H1 (cell line): Measurements from ENCODE around the gene VEGFC. TPM values are rescaled to one million over a fixed set of nuclear protein-coding genes. Genes with fewer than 3 reads are reported as not detected.

Experiments used
- CTCF ChIA-PET: fragments of 300-600 bp; sonication (Branson Sonifier 250); formaldehyde crosslinking; loops from one replicate; lab custom pipeline; 2021; ENCODE audit not compliant: partially characterized antibody; lab: Charles Lee
- POLR2A ChIA-PET: fragments of 300-600 bp; sonication (Branson Sonifier 250); formaldehyde crosslinking; loops from one replicate; lab custom pipeline; 2021; ENCODE audit warnings: inconsistent platforms; ENCODE audit not compliant: partially characterized antibody; lab: Charles Lee
- DNase-seq, 2 experiments: peaks; one replicate each; pipeline versions ENCODE4 v3.0.0 to v3.0.0-alpha.2; 2010 to 2022; ENCODE audit warnings: low spot score in 2 of 2, low read depth in 1 of 2, mixed read lengths in 1 of 2
- FAIRE-seq: peaks from 2 replicates; lab custom pipeline; 2011; peaks lifted over from hg19 to GRCh38; lab: Jason Lieb, UNC
- H2AFZ ChIP-seq: 2 replicates; pipeline ENCODE4 v1.8.1; 2012; ENCODE audit warnings: low read length, inconsistent platforms
- H2AK5ac ChIP-seq: 2 replicates; pipeline ENCODE4 v1.6.1; 2013; ENCODE audit warnings: low read depth, low read length
- H2BK120ac ChIP-seq: replicated peaks from 2 replicates; pipeline ENCODE3; 2013; ENCODE audit warnings: low read depth, low read length, inconsistent platforms
- H2BK12ac ChIP-seq: 2 replicates; pipeline ENCODE4 v1.6.1; 2013; ENCODE audit warnings: low read depth, low read length
- H2BK15ac ChIP-seq: 2 replicates; pipeline ENCODE4 v1.6.1; 2013; ENCODE audit warnings: low read length
- H2BK20ac ChIP-seq: 2 replicates; pipeline ENCODE4 v1.6.1; 2013; ENCODE audit warnings: low read length
- H2BK5ac ChIP-seq: 2 replicates; pipeline ENCODE4 v1.6.1; 2013; ENCODE audit warnings: low read depth, low read length
- H3K14ac ChIP-seq: 2 replicates; pipeline ENCODE4 v1.6.1; 2013; ENCODE audit warnings: inconsistent platforms; ENCODE audit not compliant: insufficient read length
- H3K18ac ChIP-seq: 2 replicates; pipeline ENCODE4 v1.6.1; 2013; ENCODE audit warnings: low read length; ENCODE audit errors: extremely low read depth
- H3K23ac ChIP-seq: 2 replicates; pipeline ENCODE4 v1.6.1; 2013; ENCODE audit warnings: inconsistent platforms; ENCODE audit not compliant: insufficient read length
- H3K23me2 ChIP-seq: 2 replicates; pipeline ENCODE4 v1.6.1; 2013; ENCODE audit warnings: low read depth, low read length
- H3K27ac ChIP-seq: 2 replicates; pipeline ENCODE4 v1.6.1; 2011; ENCODE audit warnings: low read depth, low read length, inconsistent platforms
- H3K27me3 ChIP-seq, 4 experiments: replicated peaks in 1 of 4; 1 replicate in 1 of 4; 2 replicates in 3 of 4; pipeline versions ENCODE4 v1.6.1 to v1.8.1; 2011 to 2013; ENCODE audit warnings: low read length in 3 of 4, mild to moderate bottlenecking in 3 of 4, inconsistent platforms in 2 of 4, mixed read lengths in 2 of 4, moderate library complexity in 1 of 4; ENCODE audit not compliant: control insufficient read depth in 3 of 4, insufficient read depth in 3 of 4; ENCODE audit errors: extremely low read depth in 1 of 4
- H3K36me3 ChIP-seq, 4 experiments: 2 replicates each; pipeline versions ENCODE4 v1.6.1 to v1.8.1; 2011 to 2013; ENCODE audit warnings: mild to moderate bottlenecking in 4 of 4, low read length in 3 of 4, moderate library complexity in 2 of 4, control low read depth in 1 of 4, inconsistent platforms in 1 of 4; ENCODE audit not compliant: insufficient read depth in 4 of 4, control insufficient read depth in 2 of 4
- H3K4ac ChIP-seq: replicated peaks from 2 replicates; pipeline ENCODE3; 2013; ENCODE audit warnings: low read length, low read depth, mixed read lengths, inconsistent platforms; ENCODE audit not compliant: insufficient read length
- H3K4me1 ChIP-seq, 4 experiments: replicated peaks in 1 of 4; 1 replicate in 1 of 4; 2 replicates in 3 of 4; pipeline versions ENCODE4 v1.6.1 to v1.8.1; 2011 to 2013; ENCODE audit warnings: low read length in 3 of 4, inconsistent platforms in 2 of 4, mixed read lengths in 1 of 4; ENCODE audit not compliant: insufficient read depth in 4 of 4, control insufficient read depth in 3 of 4
- H3K4me2 ChIP-seq, 2 experiments: 2 replicates each; pipeline versions ENCODE4 v1.6.1 to v1.8.1; 2011 to 2013; ENCODE audit warnings: low read depth in 2 of 2, low read length in 2 of 2, control low read depth in 1 of 2, inconsistent platforms in 1 of 2, mild to moderate bottlenecking in 1 of 2; ENCODE audit not compliant: insufficient read depth in 1 of 2
- H3K4me3 ChIP-seq, 4 experiments: fragments of 200-600, 300-600 bp in 1 of 4; sonication (generic), shearing (Covaris generic), sonication (Bioruptor Twin) in 1 of 4; 2 replicates each; pipeline versions ENCODE4 v1.5.1 to v1.8.1; 2011 to 2016; ENCODE audit warnings: low read length in 4 of 4, low read depth in 3 of 4, control low read depth in 2 of 4, inconsistent platforms in 2 of 4, mild to moderate bottlenecking in 2 of 4, mixed read lengths in 1 of 4, moderate library complexity in 1 of 4; ENCODE audit not compliant: insufficient read depth in 2 of 4; ENCODE audit errors: extremely low read depth in 1 of 4
- H3K56ac ChIP-seq: replicated peaks from 2 replicates; pipeline ENCODE3; 2013; ENCODE audit warnings: low read depth, mild to moderate bottlenecking, mixed read lengths, low read length, inconsistent platforms; ENCODE audit not compliant: insufficient read length
- H3K79me1 ChIP-seq: 2 replicates; pipeline ENCODE4 v1.6.1; 2013; ENCODE audit warnings: low read depth, low read length, control low read depth
- H3K79me2 ChIP-seq, 2 experiments: 2 replicates each; pipeline versions ENCODE4 v1.6.1 to v1.8.1; 2012 to 2013; ENCODE audit warnings: low read length in 2 of 2, mild to moderate bottlenecking in 2 of 2, inconsistent platforms in 1 of 2; ENCODE audit not compliant: insufficient read depth in 2 of 2, control insufficient read depth in 1 of 2
- H3K9ac ChIP-seq, 4 experiments: replicated peaks in 1 of 4; 1 replicate in 1 of 4; 2 replicates in 3 of 4; pipeline versions ENCODE4 v1.6.1 to v1.8.1; 2011 to 2013; ENCODE audit warnings: low read depth in 3 of 4, low read length in 3 of 4, control low read depth in 2 of 4, mild to moderate bottlenecking in 2 of 4, moderate library complexity in 2 of 4, inconsistent platforms in 1 of 4; ENCODE audit errors: extremely low read depth in 1 of 4
- H3K9me3 ChIP-seq, 2 experiments: 2 replicates each; pipeline versions ENCODE4 v1.6.1 to v1.8.1; 2012 to 2013; ENCODE audit warnings: mild to moderate bottlenecking in 2 of 2, moderate library complexity in 2 of 2, control low read depth in 1 of 2, inconsistent platforms in 1 of 2, low read depth in 1 of 2, low read length in 1 of 2, mixed read lengths in 1 of 2; ENCODE audit not compliant: insufficient read depth in 2 of 2
- H4K20me1 ChIP-seq, 2 experiments: replicated peaks in 1 of 2; 2 replicates each; pipeline versions ENCODE3 to v1.8.1; 2011 to 2013; ENCODE audit warnings: inconsistent platforms in 2 of 2, low read length in 2 of 2, mild to moderate bottlenecking in 1 of 2; ENCODE audit not compliant: insufficient read depth in 2 of 2, control insufficient read depth in 1 of 2
- H4K5ac ChIP-seq: 2 replicates; pipeline ENCODE4 v1.6.1; 2013; ENCODE audit warnings: low read length, low read depth, mixed read lengths, inconsistent platforms; ENCODE audit not compliant: insufficient read length
- H4K8ac ChIP-seq: 2 replicates; pipeline ENCODE4 v1.8.0; 2013; ENCODE audit warnings: mild to moderate bottlenecking, moderate library complexity, low read length, inconsistent platforms; ENCODE audit not compliant: insufficient read depth; ENCODE audit errors: extremely low read depth
- H4K91ac ChIP-seq: replicated peaks from 2 replicates; pipeline ENCODE3; 2013; ENCODE audit warnings: low read length, mixed read lengths, inconsistent platforms; ENCODE audit not compliant: insufficient read length
- ASH2L ChIP-seq: fragments of 200-600, 300-600 bp; sonication (generic); IDR thresholded peaks from one replicate; pipeline ENCODE4 v1.7.1; 2017; ENCODE audit warnings: low read length
- BRCA1 ChIP-seq: IDR thresholded peaks from 2 replicates; pipeline ENCODE4 v1.6.1; 2012; ENCODE audit warnings: low read depth, low read length, improper control_type of control experiment
- CBX8 ChIP-seq: fragments of 300-800, 300-1000 bp; sonication (generic); IDR thresholded peaks from 2 replicates; pipeline ENCODE4 v1.7.1; 2016; ENCODE audit warnings: low read depth, low read length, borderline replicate concordance
- CHD1 ChIP-seq: IDR thresholded peaks from 2 replicates; pipeline ENCODE4 v1.6.1; 2012; ENCODE audit warnings: low read depth, low read length, improper control_type of control experiment
- CREB1 ChIP-seq: IDR thresholded peaks from 2 replicates; pipeline ENCODE4 v1.6.1; 2012; ENCODE audit warnings: inconsistent platforms
- E2F6 ChIP-seq: IDR thresholded peaks from 2 replicates; pipeline ENCODE4 v1.6.1; 2012; ENCODE audit warnings: inconsistent platforms
- HDAC2 ChIP-seq, 2 experiments: fragments of 300-600 bp in 1 of 2; sonication (generic) in 1 of 2; IDR thresholded peaks; 2 replicates each; pipeline ENCODE4 v1.6.1; 2011 to 2012; ENCODE audit warnings: low read depth in 2 of 2, low read length in 2 of 2, mild to moderate bottlenecking in 2 of 2, moderate library complexity in 2 of 2, borderline replicate concordance in 1 of 2, inconsistent platforms in 1 of 2
- POLR2AphosphoS5 ChIP-seq: IDR thresholded peaks from 2 replicates; pipeline ENCODE4 v1.6.1; 2011; ENCODE audit warnings: low read depth, low read length
- RFX5 ChIP-seq: IDR thresholded peaks from 2 replicates; pipeline ENCODE4 v1.6.1; 2011; ENCODE audit warnings: low read depth, low read length, improper control_type of control experiment, borderline replicate concordance
- SIX5 ChIP-seq: IDR thresholded peaks from 2 replicates; pipeline ENCODE4 v1.6.1; 2011; ENCODE audit warnings: mild to moderate bottlenecking, low read depth, low read length
- SP2 ChIP-seq: IDR thresholded peaks from 2 replicates; pipeline ENCODE4 v1.6.1; 2012; ENCODE audit warnings: mild to moderate bottlenecking, low read length, inconsistent platforms
- TBP ChIP-seq: IDR thresholded peaks from 2 replicates; pipeline ENCODE4 v1.6.1; 2011; ENCODE audit warnings: low read depth, low read length, improper control_type of control experiment
- polyA plus RNA-seq, 7 experiments: library from polyadenylated mRNA; depleted of rRNA in 3 of 7; stranded (reverse) in 5 of 7; unstranded in 2 of 7; fragments of >200 nt in 5 of 7; fragments of 200-250 nt in 2 of 7; gene quantifications; 1 replicate in 5 of 7; 2 replicates in 1 of 7; 4 replicates in 1 of 7; pipeline versions ENCODE4 v1.2.1 to v1.2.3, GENCODE V29; 2011 to 2013; ENCODE audit warnings: missing spikeins in 2 of 7, mixed read lengths in 2 of 7
- total RNA-seq: library from RNA; stranded (reverse); fragmentation: NEBNext Ultra II Directional; extraction: Animal tissue kit (Norgen Biotek cat#: 25700); gene quantifications from 2 replicates; pipeline ENCODE4 v1.2.1, GENCODE V29; 2021

VEGFC gene
- total and polyA plus RNA-seq, 2 of the 8 experiments (the other 6 are each of a cell fraction or from before 2014, with no cell fraction given): 0.53 to 1.4 TPM

GRCh38 chr4:176825586-176825985, 32.9 kb upstream of the VEGFC start:
- H2BK20ac ChIP-seq: no peak overlapping the region
- H4K20me1 ChIP-seq: no peaks in the 10 kb centered on the region
- H3K56ac ChIP-seq: no peak overlapping the region
- H3K14ac ChIP-seq: no peak overlapping the region
- no peak overlapping the region for H4K91ac ChIP-seq
- no peaks in the 10 kb centered on the region for H3K36me3 ChIP-seq
- H3K27me3 ChIP-seq: no peaks in the 10 kb centered on the region
- FAIRE-seq: no peak
- H3K9me3 ChIP-seq: peaks cover 0 to 3% of the 10 kb centered on the region in 2 experiments; a peak in 1 of 4 replicates
- no peak overlapping the region for H4K8ac ChIP-seq
- no peaks in the 10 kb centered on the region for H3K23me2 ChIP-seq
- no peak overlapping the region for H2BK12ac ChIP-seq
- H3K18ac ChIP-seq: no peak overlapping the region
- H3K4me2 ChIP-seq: no peak overlapping the region
- ChIA-PET CTCF (interaction anchor here (0.9 to 1.9 kb wide), 2 partner anchors 8 to 64 kb away, joined by 3 to 4 read pairs; no protein-coding TSS in a partner anchor), POLR2A (interaction anchor here (1.2 kb wide), 1 partner anchor 12 kb away, joined by 3 read pairs; no protein-coding TSS in a partner anchor)
- no peak overlapping the region for H3K4ac ChIP-seq
- H3K4me3 ChIP-seq: no peak overlapping the region
- H2BK15ac ChIP-seq: no peak overlapping the region
- H2BK120ac ChIP-seq: no peak overlapping the region
- no peak overlapping the region for H2AK5ac ChIP-seq
- no peak overlapping the region for H3K27ac ChIP-seq
- H4K5ac ChIP-seq: no peak overlapping the region
- no peaks in the 10 kb centered on the region for H3K4me1 ChIP-seq
- H3K79me1 ChIP-seq: no peaks in the 10 kb centered on the region
- H2BK5ac ChIP-seq: no peak overlapping the region
- no peak overlapping the region for H3K23ac ChIP-seq
- H3K9ac ChIP-seq: no peak overlapping the region
- no peak for DNase-seq
- H3K79me2 ChIP-seq: no peaks in the 10 kb centered on the region
- no peak overlapping the region for H2AFZ ChIP-seq
- TF ChIP-seq POLR2AphosphoS5 (no peak), CHD1 (no peak), CREB1 (no peak), SIX5 (no peak), ASH2L (no peak), TBP (no peak), HDAC2 (IDR thresholded peaks at IDR 0.05; ENCODE audit: borderline replicate concordance in 1 of 2, low read depth in 2 of 2, low read length in 2 of 2) (no peak), E2F6 (no peak), BRCA1 (no peak), RFX5 (no peak), CBX8 (no peak), SP2 (no peak)
